HG03196 (cell line): ENCODE results near the gene STX5.
A peak's percentile ranks its signal among the peaks of the same experiment; 100 is the strongest.
"Not testable (repeated sequence)": the region's sequence is repeated elsewhere in the genome, so short reads cannot be mapped to it uniquely, and the experiment has no call there.

ENCODE experiments used
- ATAC-seq: cut with Tn5 transposase; IDR thresholded peaks from one replicate; pipeline ENCODE4 v1.9.1; 2021; ENCODE audit not compliant: unreplicated experiment

The STX5 gene

DNA sequence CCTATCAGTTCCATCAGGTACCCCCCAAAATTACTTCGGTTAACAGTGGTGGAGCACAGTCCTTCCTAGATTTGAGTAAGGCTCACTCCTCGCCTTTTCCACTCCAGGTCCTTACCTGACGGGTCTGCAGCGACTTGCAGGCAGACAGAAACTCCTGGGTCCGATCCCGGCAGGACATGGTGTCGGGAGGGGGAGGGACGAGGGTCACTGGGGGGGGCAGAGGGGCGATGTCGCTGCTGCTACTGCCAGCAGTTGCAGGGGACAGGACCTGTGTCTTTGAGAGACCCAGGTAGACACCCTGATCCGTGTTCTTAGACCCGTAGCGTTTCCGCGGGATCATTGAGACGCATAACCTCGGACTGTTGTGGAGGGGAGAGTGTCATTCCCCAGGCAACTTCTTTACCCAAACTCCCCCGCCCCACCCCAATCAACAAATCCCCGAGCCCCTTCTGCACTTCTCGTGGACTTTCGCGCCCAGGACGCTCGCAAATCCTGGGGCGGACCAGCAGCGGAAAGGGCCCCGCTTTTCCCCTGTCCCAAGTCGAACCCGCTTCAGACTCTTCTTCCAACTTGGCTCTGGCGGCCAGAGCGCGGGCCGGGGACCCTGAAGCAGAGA is 839 bp downstream of the STX5 start:
- ATAC-seq, result no peak

DNA sequence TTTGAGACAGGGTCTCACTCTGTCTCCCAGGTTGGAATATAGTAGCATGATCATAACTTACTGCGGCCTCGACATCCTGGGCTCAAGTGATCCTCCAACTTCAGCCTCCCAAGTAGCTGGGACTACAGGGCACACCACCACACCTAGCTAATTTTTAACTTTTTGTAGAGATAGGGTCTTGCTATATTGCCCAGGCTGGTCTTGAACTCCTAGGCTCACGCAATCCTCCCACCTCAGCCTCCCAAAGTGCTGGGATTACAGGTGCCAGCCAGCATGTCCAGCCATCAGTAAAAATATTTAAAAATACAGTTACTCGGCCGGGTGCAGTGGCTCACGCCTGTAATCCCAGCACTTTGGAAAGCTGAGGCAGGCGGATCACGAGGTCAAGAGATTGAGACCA is 3.7 kb downstream of the STX5 start:
- ATAC-seq, result not testable (repeated sequence)

DNA sequence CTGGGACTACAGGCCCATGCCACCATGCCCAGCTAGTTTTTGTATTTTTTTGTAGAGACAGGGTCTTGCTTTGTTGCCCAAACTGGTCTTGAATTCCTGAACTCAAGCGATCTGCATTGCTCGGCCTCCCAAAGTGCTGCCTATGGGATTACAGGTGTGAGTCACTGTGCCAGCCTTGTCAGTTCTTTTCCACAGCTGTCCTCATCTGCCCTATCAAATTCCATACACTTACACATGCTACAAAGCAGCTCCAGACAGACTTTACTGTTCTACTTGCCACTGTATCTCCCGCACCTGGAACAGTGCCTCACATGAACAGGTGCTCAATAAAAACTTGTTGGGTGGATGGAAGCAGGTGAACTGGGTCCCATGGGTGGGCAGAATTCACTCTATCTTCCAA is 8.2 kb downstream of the STX5 start:
- ATAC-seq, result no peak

DNA sequence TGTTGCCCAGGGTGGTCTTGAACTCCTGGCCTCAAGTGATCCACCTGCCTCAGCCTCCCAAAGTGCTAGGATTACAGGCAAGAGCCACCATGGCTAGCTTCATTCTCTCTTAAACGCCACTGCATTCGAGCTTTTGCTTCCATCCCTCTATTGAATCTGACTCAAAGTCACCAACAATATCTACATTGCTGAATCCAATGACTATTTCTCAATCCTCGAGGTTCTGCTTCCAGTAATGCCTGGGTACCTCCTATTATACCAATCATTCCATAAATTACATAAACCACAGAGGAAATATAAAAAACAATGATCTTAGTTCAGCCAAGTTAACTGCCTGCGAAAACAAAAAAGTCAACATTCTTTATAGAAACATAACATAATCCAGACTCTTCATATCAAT is 14.7 kb downstream of the STX5 start:
- ATAC-seq, result no peak

DNA sequence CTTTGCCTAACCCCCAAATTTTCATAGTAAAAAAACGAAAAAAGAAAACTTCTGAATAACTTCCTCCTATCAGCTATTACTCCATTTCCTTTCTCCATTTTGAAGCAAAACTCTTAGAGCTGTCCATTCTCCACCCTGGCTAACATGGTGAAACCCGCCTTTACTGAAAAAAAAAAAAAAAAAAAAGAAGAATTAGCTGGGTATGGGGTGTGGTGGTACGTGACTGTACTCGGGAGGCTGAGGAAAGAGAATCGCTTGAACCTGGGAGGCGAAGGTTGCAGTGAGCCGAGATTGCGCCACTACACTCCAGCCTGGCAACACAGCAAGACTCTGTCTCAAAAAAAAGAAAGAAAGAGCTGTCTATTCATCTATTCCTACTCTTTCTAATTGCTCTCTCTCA is 15.3 kb downstream of the STX5 start:
- ATAC-seq, result no peak

DNA sequence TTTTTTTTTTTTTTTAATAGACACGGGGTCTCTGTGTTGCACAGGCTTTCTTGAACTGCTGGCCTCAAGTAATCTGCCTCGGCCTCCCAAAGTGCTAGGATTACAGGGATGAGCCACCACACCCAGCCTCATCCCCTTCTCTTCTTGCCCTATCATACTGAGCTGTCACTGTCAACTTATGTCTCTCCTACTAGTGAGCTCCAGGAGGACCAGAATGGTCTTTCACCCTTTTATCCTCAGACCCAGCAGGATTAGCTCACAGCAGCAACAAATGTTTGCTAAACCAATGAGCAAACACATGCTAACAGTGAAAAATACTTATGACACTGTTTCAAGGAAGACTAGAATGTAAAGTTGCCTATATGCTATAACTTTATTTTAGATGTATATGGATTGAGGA is 20.2 kb downstream of the STX5 start:
- no peak for ATAC-seq

DNA sequence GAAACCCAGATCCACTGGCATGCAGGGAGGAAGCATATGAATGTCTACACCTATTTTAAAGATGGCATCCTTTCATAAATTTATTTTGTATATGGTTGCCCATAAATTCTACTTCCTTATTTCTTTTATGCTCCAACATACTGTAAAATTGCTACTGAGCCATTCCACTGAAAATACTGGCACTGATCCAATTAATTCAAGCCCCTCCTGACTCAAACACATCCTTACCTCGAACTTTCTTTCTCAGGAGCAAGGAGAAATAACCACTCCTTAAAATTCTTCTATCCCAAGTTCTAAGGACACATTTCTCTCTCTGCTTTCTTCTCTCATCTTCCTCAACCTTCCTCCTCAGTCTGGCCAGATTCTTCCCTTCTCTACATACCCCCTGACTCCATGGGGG is 21.1 kb downstream of the STX5 start:
- ATAC-seq, result no peak

DNA sequence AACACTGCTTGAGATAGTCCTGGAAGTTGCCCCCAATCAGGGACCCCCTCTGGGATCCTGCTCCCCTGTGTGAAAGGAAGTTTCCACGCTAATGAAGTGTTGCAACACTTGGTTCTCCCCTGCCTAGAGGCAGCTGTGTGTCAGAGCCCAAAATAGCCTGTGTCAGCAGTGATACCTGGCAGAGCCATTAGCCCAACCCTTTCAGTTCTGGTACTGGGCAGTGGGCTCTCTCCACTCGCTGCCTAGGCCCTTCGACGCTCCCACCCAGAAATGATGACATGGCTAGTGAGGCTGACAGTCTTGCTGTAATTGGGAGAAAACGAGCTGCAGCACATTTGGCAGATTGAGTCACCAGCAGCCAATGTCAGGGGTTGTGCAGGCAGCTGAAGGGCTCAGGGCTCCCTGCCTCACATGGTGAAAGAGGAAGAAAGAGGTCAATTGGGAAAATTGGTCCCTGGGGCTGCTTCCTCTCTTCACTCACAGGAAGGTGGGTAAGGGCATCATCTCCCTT is 25.2 kb downstream of the STX5 start:
- no peak for ATAC-seq

DNA sequence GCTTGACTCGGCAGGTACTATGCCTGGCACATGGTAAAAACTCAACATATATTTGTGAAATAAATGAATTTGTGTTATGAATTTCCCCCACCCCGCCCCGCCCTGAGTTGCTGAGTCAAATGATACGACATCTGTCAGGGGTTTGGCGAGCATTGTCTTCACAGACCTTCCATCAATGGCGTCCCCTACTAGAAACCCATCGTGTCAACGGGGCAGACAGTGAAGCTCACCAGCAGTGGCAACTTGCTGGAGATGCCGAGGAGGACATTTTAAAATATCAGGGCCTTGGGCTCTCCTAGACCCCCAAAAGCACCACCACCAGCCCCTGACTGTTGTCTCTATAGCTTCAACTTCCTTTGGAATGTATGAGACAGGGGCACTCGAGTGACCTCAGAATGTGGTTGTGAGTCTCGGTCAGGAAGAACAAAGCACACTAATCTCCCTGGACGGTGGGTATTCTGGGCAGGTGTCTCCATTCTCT is 25.9 kb downstream of the STX5 start:
- ATAC-seq, result no peak

DNA sequence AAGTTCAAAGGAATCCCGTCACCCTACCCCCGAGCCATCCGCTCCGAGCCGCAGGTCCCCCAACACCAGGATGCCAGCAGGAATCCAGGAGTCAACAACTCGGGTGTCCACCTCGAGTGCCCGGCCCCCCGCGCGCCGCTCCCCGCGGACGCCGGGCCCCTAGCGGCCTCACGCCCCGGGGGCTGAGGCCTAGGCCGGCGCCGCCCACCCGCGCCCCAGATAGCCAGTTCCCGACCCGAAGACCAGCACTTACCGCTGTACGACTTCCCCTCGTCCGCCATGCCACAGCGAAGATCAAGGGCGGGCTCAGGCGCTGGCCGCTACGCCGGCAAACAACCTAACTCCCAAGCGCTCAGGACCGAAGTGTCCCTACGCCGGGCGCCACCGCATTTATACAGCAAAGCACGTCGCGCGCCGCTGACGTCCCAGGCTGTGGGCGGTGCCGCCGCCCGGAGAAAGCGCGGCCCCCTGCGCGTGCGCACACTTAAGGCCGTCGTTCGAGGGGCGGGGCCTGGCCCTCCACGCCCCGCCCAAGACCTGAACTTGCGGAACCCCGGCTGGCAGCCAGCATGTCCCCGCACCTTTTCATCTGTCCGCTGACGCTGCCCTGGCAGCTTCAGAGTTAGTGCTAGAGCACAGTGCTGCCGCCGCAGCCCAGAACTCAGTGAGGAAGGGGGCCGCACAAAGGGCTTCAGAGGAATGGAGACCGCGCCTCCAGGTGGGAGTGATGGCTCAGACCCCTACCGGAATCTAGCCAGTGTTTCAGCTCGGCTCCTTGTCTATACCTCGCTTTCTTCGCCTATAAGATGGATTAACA is 26.6 kb downstream of the STX5 start, which contains the start of gene NXF1:
Gene NXF1 (minus strand): TSS at position 365 of the 817 bp plus-strand sequence. CDS start 84 bp downstream, at position 281.
- ATAC-seq, result peak; percentile 81

DNA sequence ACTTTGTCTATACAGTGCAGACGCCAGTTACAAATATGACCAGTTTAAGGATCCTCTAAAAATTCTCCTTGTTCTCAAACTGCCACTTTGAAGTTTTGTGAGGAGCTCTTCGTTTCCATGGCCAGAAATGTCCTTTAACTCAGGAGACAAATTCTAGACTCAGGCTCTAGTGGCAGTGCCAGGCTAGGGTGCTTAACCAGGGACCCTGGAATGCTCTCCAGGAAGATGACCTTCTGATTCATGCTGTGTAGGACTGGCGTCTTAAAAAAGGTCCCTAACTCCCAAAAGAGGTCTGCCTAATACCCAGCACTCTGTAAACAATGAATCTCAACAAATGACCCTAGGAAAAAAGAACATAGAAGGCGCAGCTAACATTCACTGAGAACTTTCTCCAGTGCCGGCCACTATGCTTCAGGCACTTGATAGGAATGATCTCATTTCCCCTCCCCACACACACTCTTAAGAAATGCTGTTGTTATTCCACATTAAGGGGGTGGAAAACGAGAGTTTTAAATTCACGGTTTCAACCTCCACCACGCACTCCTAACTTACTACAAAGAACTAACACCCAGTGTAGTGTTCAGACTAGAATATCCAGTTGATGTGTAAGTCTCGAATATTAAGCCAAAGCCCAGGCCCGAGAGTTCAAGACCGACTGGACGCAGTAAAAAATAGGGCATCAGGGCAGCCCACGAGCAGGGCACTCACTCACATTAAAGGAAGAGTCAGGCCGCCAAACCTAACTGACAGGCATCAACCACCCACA is 27.4 kb downstream of the STX5 start:
- ATAC-seq, result no peak

DNA sequence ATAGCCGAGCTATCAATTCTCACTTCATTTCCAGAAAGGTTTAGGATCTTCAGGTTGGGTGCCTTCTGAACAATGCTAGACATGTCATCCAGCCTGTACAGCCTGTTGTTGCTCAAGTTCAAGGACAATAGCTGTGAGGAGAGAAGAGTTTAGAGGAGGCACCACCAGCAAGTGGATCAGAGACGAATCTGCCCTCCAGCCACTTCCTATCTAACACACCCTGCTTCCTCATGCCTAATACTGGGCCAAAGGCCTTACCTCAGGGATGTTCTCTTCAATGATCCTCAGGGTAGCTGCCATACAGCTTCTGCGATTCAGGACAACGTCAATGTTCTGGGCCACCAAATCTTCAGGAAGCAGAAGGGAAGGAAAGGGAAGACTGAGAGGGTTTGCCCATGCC is 30.8 kb downstream of the STX5 start:
- no peak for ATAC-seq

DNA sequence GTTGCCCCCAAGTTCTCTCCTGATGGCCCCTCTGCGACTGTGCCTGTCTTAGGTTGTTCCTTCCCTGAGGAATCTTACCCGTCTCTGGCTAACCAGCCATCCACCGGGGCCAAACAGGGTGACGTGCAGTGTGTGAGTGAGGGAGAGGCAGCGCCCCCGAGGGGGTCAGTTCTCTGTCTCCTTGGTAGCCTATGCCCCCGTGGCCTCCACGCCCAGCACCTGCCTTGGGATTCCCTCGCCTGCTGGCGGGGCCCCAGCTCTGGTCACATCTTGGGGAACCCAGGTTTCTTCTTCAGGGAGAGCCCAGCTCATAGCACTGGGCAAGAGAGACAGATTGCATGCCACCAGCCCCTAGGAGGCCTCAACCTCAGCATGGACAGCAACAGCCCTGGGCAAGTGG is 32.4 kb downstream of the STX5 start:
- no peak for ATAC-seq

DNA sequence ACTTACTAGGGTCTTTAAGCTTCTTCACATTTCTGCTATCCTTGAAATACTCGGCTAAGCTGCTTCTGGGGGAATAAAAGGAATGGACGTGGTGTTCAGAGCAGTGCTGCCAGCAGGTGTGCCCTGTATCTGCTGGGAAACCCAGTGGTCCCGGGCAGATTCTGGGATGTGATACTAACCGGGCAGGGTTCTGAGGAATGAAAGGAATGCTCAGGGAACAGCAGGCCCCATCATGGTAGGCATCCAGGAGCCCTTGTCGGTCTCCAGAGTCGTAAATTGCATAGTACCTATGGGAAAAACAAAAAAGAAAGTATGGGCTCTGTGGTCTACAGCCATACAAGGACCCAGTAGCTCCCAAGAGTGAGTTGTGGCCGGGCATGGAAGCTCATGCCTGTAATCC is 35.6 kb downstream of the STX5 start:
- no peak for ATAC-seq

DNA sequence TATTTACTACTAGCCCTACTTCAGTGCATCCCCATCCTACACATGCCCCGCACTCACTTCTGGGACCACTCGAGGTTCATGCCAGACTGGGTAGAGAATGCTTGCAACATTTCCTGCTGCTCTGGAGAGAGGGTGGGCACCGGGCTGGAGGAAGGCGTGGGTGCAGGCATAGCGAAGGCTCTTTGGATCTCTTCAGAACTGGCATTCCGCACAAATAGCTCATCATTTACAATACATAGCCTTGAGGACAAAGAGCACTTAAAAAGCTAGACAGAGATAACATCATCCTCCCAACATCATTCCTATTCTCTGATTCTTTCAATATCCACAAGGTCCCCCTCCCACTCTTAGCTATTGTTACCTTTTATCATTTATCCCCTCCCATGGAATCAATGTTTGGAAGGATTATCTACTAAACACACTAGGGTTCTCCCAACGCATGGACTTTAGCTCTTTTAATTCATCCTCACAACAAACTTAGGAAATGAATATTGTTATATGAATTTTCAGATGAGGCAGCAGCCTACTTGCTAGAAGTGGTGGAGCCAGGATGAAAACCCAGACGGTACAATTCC is 37.6 kb downstream of the STX5 start:
- ATAC-seq, result no peak

DNA sequence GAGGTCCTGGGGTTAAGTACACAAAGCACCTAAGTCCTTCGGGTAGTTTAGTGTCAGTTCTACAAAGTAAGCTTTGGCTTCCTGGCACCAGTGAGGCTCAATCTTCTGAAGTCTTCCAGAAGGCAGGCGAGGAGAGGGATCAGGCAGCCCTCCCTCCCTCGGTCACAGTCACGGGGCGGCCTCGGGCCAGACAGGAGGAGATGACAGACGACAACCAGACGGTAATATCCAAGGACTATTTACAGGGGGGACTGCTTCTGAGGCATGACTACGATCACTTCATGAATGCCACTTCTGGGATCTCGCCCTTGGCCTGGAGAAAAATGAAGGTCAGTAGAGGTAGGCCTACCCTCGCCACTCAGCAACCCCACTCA is 39.7 kb downstream of the STX5 start:
- ATAC-seq, result no peak

DNA sequence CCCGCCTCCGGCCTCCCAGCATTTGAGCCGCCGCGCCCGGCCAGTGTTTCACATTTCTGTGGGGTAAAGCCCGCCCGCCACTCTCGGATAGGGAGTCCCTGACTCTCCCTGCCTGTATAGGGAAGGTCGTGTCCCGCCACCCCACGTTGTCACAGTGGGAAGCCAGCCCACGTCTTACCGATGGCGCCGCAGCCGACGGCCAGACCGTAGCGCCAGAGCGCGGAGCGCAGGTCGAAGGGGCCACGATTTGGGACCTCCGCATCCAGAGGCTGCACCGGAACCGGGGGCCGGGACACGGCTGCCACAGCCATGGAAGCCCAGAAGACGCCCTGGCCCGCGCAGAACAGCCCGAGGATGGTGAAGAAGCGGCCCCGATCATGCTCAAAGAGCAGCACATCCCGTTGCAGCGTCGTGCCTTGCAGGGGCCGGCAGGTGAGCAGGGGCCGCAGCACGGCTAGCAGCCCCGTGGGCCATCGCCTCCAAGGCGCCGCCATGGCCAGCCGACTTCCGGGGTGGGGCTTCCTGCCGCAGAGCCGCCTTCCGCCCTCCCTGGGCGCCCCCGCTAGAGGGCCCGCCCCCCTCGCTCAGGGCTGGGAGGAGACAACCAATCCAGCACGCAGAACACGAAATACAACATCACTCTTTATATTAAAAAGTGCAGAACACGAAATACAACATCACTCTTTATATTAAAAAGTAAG is 40.2 kb downstream of the STX5 start, which contains the start of gene TMEM223:
Gene TMEM223 (minus strand): TSS at position 506 of the 701 bp plus-strand sequence. CDS start 12 bp downstream, at position 494.
- ATAC-seq, result peak; percentile 51

DNA sequence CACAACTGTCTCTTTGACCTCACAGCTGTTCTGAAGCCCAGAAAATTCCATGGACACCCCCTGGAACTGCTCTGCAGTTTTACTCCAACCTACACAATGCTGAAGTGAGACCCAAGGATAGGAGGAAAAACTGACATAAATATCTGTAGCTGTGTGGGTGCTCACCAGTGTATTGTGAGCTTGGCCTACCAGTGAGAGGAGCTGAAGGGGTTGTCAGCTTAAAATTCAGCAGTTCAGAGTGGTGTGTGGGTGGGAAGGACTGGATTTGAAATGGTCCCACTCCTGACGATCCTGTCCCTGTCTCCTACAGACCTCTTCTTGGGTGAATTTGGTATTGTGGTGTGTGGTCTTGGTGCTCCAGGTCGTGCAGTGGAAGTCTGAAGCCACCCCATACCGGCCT is 42.3 kb downstream of the STX5 start:
- ATAC-seq, result no peak

DNA sequence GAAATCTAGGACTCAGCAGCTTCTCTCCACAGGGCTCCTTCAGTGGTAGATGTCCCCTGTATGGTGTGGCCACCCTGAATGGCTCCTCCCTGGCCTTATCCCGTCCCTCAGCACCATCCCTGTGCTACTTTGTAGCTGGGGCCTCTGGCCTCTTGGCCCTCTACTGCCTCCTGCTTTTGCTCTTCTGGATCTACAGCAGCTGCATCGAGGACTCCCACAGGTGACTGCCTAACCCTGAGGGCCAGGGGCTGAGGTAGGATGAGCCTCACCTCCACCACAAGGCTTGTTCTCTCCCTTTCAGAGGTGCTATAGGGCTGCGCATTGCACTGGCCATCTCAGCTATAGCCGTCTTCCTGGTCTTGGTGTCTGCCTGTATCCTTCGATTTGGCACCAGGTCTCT is 42.9 kb downstream of the STX5 start:
- ATAC-seq, result no peak

DNA sequence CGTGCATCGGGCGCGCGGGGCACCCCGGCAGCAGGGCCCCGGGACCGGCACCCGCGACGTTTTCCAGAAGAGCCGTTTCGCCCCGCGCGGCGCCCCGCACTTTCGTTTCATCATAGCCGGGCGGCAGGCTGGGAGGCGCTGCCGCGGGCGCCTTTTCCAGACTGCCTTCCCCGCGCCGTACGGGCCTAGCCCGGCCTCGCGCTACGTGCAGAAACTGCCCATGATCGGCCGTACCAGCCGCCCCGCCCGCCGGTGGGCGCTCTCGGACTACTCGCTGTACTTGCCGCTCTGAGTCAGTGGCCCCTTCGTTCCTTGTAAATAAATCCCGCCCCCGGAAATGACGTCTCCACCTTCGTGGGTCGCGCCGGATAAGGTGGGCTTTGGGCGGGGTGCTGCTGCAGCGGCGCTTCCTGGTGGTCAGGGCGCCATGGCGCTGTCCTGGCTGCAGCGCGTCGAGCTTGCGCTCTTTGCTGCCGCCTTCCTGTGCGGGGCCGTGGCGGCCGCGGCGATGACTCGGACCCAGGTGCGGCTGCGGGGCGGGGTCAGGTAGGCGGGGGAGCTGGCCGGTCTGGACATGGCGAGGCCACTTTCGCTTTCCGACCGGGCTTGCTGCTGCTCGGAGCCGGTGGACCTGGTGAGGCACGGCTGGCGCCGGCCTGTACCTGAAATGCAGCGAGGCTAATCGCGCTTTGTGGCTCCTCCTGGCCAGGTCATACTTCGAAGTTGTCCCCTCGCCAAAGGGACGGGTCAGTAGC is 44.7 kb downstream of the STX5 start, which contains the start of gene TMEM179B:
Gene TMEM179B (plus strand): TSS at position 398 of the 755 bp plus-strand sequence. CDS start 30 bp downstream, at position 428.
- peak; percentile 66 for ATAC-seq
